Activated naive CD8-positive, alpha-beta T cell treated with anti-CD3 and anti-CD28 coated beads for 36 hours (primary cell): ENCODE results near the gene CASP7. TPM values are rescaled to one million over a fixed set of nuclear protein-coding genes. Genes with fewer than 3 reads are reported as not detected.
A peak's percentile ranks its signal among the peaks of the same experiment; 100 is the strongest.

Experiments
- DNase-seq: peaks from one replicate; pipeline ENCODE4 v3.0.0; 2021
- H3K27ac Mint-ChIP-seq: one replicate; pipeline ENCODE4 v1.8.0; 2022; ENCODE audit warnings: mild to moderate bottlenecking, moderate library complexity, mixed read lengths
- H3K27me3 Mint-ChIP-seq: one replicate; pipeline ENCODE4 v1.8.0; 2022; ENCODE audit warnings: mild to moderate bottlenecking, mixed read lengths
- H3K36me3 Mint-ChIP-seq: one replicate; pipeline ENCODE4 v1.8.0; 2021; ENCODE audit warnings: mild to moderate bottlenecking, mixed read lengths
- H3K4me1 Mint-ChIP-seq: one replicate; pipeline ENCODE4 v1.8.0; 2021; ENCODE audit warnings: mixed read lengths
- H3K4me3 Mint-ChIP-seq: one replicate; pipeline ENCODE4 v1.8.0; 2022; ENCODE audit warnings: mild to moderate bottlenecking, moderate library complexity, mixed read lengths
- H3K9me3 Mint-ChIP-seq: one replicate; pipeline ENCODE4 v1.8.0; 2022; ENCODE audit warnings: mixed read lengths
- total RNA-seq, 2 experiments: library from RNA; stranded (reverse); gene quantifications; one replicate each; pipeline ENCODE4 v1.2.3, GENCODE V29; 2021

CASP7 gene
- total RNA-seq, 2 experiments from 2014 or later, result 37.1 to 38.6 TPM

DNA sequence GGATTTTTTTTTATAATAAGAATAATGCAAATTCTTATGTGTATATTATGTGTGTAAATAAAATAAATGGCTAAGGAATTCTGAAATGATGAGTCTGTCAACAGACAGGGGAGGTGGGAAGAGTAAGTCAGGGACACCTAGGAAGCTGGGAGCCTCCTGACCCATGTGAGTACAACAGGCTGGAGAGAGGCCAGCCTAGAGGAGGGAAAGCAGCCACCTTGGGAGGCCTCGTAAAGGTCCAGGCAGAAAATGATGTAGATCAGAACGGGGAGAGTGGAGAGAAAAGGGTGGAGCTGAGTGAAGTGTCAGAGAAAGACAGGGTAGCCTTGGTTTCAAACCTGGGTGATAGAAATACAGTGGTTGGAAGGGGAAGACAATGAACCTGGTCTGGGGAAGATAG lies 22.8 kb upstream of the CASP7 start:
- Mint-ChIP-seq H3K27me3 (peaks cover 33% of the 10 kb centered on the region), H3K36me3 (no peaks in the 10 kb centered on the region)

DNA sequence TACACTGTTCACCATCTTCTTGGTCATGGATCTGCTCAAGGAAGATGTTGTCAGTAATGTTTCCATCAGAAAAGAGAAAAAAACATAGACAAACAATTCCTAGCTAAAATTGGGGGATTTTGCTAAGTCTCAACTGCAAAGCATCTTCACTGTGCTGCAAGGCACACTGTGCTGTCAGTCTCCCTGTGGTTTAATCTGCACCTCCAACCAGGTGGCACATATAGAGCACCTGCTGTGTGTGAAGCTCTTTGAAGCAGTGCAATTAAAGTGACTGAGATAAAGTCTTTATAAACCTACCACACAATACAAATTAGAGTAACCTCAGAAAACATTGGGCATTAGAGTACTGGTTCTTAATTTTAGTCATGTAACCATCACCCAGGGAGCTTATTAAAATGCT lies 22.2 kb upstream of the CASP7 start:
- Mint-ChIP-seq H3K4me1 (no peaks in the 10 kb centered on the region), H3K36me3 (no peaks in the 10 kb centered on the region), H3K4me3 (no peak overlapping the region), H3K9me3 (no peaks in the 10 kb centered on the region), H3K27ac (no peak overlapping the region), H3K27me3 (peaks cover 34% of the 10 kb centered on the region)
- DNase-seq, result no peak

More for the DNA sequence above, 22.8 kb upstream of the CASP7 start:
- H3K4me3 Mint-ChIP-seq, result peak overlapping the region; percentile 8
- no peaks in the 10 kb centered on the region for H3K4me1 Mint-ChIP-seq
- DNase-seq, result no peak
- no peaks in the 10 kb centered on the region for H3K9me3 Mint-ChIP-seq
- H3K27ac Mint-ChIP-seq, result no peak overlapping the region

DNA sequence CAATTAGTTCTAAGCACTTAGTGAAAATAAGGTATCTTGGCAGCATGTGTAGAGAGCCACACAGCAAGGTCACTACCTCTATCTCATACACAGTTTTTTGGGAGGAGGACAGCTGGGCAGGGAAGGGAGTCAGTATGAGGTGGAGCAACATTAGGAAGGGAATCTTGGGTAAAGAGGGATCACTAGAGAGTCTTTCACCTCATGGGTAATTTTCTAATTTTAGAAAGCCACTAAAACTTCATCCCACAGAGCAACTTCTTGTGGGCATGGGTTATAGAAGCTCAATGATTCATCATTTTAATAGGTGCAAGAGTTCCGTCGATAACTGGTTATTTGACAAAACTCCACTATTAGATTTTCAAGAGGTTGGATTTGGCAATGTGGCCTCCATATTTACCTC lies 18.4 kb upstream of the CASP7 start:
- Mint-ChIP-seq H3K9me3 (no peaks in the 10 kb centered on the region), H3K27ac (no peak overlapping the region), H3K4me3 (no peak overlapping the region), H3K4me1 (peaks cover 7% of the 10 kb centered on the region), H3K27me3 (peaks cover 25% of the 10 kb centered on the region), H3K36me3 (no peaks in the 10 kb centered on the region)
- no peak for DNase-seq

DNA sequence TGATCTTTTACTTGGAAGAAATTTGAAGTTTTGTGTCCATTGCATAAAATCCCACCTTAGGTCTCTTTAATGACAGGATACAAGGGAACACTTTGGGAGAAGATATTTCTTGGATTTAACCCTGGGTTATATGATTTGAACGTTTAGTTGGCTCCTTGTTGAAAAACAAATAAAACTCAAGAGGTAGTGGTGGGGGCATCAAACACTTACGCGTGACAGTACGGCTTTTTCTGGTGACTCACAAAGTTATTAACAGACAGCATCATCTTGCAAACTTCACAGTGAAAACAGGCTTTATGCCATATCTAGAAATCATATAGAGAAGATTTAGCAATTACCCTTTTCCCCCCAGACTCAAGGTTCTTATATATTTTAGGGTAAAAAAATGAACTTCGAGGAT lies 16.6 kb upstream of the CASP7 start:
- H3K36me3 Mint-ChIP-seq, result peaks cover 2% of the 10 kb centered on the region
- H3K4me1 Mint-ChIP-seq, result peaks cover 16% of the 10 kb centered on the region
- no peak overlapping the region for H3K27ac Mint-ChIP-seq

DNA sequence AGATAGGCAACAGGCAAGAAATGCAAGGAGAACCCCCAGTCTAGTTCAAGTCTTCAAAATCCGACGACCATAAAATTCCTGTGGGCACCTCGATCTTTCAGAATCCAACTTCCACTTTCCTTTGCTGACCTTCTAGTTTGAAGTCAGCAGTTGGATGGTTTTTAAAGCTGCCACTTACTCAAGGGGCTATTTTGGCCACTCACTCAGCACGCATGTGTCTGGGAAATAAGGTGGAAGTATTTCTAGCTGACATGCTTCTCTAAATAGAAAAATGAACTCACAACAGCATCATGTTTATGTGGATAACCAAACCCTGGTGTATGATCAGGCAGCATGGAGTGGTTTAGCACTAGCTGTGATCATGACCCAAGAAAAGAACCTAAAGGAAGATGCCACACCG lies 15.8 kb upstream of the CASP7 start, which contains the start of gene NRAP:
TSS of gene NRAP (minus strand) at position 134 of the 400 bp plus-strand sequence. CDS start 159 bp downstream, outside the sequence.
- no peak within 1 kb of the TSS for H3K27ac Mint-ChIP-seq
- no peaks in the 10 kb centered on the region for H3K9me3 Mint-ChIP-seq
- peaks cover 16% of the 10 kb centered on the region for H3K4me1 Mint-ChIP-seq
- no peak for DNase-seq
- H3K27me3 Mint-ChIP-seq, result peaks cover 22% of the 10 kb centered on the region
- H3K4me3 Mint-ChIP-seq, result no peak within 1 kb of the TSS
- peaks cover 2% of the 10 kb centered on the region for H3K36me3 Mint-ChIP-seq

More for the DNA sequence above, 16.6 kb upstream of the CASP7 start:
- no peak overlapping the region for H3K4me3 Mint-ChIP-seq
- peaks cover 18% of the 10 kb centered on the region for H3K27me3 Mint-ChIP-seq
- DNase-seq, result no peak
- H3K9me3 Mint-ChIP-seq, result no peaks in the 10 kb centered on the region

DNA sequence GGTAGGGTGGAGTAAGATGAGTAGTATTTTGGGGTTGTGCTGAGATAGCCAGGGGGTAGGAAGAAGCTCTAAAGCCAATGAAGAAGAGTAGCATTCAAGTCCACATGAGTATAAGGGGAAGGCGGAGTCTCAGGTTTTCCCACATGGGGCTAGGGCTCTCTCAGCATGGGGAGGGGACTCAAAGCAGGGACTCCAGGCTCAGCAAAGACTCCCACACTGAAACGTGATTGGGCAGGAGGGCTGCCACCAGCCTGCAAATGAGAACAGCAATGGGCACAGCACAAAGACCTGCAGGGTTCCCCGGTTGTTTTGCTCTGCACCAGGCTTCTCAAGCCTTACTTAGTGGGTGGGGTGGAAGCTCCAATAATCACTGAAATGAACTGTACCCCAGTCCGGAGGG lies 14.4 kb upstream of the CASP7 start:
- Mint-ChIP-seq H3K27ac (peak overlapping the region; percentile 17), H3K36me3 (peaks cover 2% of the 10 kb centered on the region), H3K4me3 (no peak overlapping the region), H3K9me3 (peaks cover 4% of the 10 kb centered on the region), H3K4me1 (peaks cover 16% of the 10 kb centered on the region), H3K27me3 (peaks cover 27% of the 10 kb centered on the region)
- no peak for DNase-seq

DNA sequence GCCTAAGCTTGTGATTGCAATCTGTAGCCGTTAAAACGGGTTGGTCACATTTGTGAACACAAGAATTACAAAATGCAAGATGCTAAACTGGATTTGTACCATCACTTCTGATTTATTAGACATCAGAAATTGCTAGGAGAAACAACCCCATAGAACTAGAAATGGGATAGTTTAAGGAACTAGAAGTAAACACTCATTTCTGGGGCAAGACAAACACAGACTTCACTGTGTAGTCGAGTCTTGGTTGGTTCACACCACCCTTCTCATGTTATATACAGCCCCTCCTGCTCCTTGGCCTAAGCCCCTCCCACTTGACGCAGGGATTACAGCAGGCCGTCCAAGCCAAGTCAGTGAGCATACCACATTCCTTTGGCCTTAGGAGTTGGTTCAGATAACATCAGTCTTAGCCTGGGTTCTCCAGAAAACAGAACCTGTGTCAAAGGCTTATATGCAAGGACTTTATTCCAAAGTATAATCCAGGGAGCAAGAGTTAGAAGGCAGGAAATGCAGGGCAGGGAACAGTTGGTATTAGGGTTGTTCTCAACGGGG lies 13.8 kb upstream of the CASP7 start:
- H3K27ac Mint-ChIP-seq, result peak overlapping the region; percentile 68
- peaks cover 2% of the 10 kb centered on the region for H3K36me3 Mint-ChIP-seq
- H3K4me3 Mint-ChIP-seq, result no peak overlapping the region
- peaks cover 8% of the 10 kb centered on the region for H3K9me3 Mint-ChIP-seq
- DNase-seq, result no peak
- peaks cover 16% of the 10 kb centered on the region for H3K4me1 Mint-ChIP-seq
- H3K27me3 Mint-ChIP-seq, result peaks cover 33% of the 10 kb centered on the region

DNA sequence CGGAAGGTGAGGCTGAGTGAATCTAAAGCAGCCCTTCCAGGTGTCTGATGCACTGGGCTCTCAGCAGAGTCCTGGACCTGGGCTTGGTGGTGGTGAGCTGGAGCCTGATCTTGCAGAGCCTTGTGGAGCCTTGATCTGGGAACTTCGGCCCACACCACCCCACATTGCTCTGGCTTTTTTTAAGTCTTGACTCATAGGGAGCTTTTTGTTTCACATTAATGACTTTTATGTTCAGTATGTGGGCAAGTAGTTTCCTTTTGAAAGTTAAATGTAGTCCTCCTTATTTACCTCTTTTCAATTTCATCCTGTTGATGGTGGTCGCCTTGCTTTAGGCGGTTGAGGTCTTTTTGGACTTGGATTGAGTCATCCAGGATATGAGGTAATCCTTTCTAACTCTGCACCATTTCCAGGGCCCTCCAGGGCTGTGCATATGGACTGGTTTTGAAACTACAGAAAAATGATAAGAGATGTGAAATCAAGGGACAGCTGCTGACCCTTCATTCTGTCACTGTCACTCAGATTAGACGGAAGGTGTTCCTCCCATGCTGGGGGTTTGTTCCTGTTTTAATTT lies 12.9 kb upstream of the CASP7 start:
- Mint-ChIP-seq H3K9me3 (peaks cover 8% of the 10 kb centered on the region), H3K27me3 (peaks cover 30% of the 10 kb centered on the region), H3K4me3 (peak overlapping the region; percentile 6), H3K4me1 (peaks cover 16% of the 10 kb centered on the region), H3K36me3 (peaks cover 2% of the 10 kb centered on the region), H3K27ac (peak overlapping the region; percentile 90)
- peak; percentile 49 for DNase-seq

DNA sequence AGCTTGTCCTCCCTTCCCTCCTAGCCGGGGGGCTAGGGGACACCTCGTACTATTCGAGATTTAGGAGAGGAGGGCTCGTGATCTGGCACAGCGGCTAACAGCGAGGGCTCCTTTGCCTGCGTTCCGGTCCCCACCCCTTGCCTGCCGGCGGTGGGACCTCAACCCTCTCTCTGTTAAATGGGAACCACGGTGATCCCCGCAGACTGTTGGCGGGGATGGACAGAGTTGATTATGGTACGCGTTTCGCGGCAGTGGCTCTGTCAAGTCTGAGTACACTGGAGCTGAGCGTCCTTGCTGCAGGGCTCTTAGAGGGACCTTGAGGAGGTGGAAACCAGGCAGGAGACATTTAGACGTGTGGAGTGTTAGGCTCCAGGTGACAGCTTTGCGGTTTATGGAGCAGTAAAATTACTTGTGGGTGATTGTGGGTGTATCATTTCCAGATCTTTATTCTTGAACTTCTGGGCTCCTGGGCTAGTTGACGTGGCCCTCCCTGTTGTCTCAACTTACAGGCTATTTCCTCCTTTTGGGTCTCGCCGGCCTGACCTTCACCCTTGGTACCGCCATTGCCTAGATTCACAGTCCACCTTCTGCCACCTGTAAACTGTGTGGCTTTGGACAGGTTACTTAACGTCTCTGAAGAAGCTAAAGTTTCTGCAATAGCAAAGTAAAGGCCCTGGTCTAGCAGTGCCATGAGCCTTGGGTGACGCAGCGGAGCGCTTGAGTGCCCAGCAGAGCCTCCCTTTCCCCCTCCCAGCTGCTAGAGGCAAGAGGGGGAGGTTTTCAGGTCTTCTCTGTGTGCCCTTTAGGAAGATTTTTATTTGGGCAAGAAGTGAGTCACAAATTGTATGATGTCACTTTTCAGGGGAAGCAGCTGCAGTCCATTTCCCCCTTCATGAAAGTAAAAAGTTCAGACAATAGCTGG lies 739 bp downstream of the CASP7 start:
- DNase-seq, result peak; percentile 58
- H3K27me3 Mint-ChIP-seq, result no peaks in the 10 kb centered on the region
- peaks cover 19% of the 10 kb centered on the region for H3K9me3 Mint-ChIP-seq
- H3K4me3 Mint-ChIP-seq, result peak overlapping the region; percentile 96
- H3K36me3 Mint-ChIP-seq, result peaks cover 35% of the 10 kb centered on the region
- H3K27ac Mint-ChIP-seq, result peak overlapping the region; percentile 97
- peaks cover 41% of the 10 kb centered on the region for H3K4me1 Mint-ChIP-seq

DNA sequence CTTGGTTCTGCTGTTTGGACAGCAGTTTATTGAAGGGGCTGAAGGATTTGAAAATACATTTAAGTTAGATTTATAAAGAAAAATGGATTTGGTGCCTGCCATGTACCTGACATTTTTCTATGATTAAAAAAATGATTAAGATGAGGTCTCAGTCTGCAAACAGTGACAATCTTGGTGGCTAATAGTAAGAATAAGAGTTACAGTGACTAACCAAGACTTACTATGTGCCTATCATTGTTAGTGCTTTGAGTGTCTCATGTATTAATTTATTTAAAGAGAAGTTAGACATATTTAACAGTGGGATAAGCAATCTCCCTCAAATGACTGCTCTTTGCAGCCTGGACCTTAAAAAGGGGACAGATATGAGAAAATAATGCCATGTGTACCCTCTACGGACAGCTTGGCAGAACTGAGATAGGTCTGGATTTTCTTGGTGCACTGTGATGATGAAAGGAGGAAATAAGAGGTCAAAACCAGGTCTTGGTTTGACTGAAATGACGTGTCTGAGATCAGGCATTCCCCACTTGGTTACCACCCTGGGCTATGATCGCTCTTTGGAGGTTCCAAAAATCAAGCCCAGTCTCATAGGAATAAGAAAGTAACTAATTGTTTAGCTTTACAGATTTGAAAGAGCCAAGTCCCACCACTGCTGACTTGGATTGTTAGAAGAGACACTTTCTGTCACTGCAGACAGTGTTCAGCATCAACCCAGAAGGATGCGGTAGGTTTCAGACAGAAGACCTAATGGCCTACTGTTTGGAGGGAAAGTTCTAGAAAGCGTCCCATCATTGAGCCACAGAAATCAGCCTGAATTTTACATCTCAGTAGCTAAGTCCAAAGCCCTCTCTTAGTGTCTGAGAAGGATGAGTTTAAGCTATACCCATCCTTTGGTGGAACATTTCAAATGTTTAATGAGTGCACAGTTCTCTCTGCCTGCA lies 2.1 kb downstream of the CASP7 start:
- peak overlapping the region; percentile 96 for H3K4me3 Mint-ChIP-seq
- peaks cover 44% of the 10 kb centered on the region for H3K36me3 Mint-ChIP-seq
- peaks cover 41% of the 10 kb centered on the region for H3K4me1 Mint-ChIP-seq
- peaks cover 24% of the 10 kb centered on the region for H3K9me3 Mint-ChIP-seq
- H3K27me3 Mint-ChIP-seq, result no peaks in the 10 kb centered on the region
- peak; percentile 59 for DNase-seq
- peak overlapping the region; percentile 97 for H3K27ac Mint-ChIP-seq

DNA sequence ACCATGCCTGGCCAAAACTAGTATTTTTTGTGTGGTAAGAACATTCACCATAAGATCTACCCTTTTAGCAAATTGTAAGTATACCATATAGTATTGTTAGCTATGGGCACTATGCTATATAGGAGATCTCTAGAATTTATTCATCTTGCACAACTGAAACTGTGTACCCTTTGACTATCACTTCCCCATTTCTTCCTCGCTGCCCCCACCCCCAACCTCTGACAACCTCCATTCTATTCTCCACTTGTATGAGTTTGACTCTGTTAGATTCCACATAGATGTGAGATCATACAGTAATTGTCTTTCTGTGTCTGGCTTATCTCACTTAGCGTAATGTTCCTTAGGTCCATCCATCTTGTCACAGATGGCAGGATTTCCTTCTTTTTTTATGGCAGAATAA lies 3.6 kb downstream of the CASP7 start:
- H3K9me3 Mint-ChIP-seq, result peaks cover 36% of the 10 kb centered on the region

DNA sequence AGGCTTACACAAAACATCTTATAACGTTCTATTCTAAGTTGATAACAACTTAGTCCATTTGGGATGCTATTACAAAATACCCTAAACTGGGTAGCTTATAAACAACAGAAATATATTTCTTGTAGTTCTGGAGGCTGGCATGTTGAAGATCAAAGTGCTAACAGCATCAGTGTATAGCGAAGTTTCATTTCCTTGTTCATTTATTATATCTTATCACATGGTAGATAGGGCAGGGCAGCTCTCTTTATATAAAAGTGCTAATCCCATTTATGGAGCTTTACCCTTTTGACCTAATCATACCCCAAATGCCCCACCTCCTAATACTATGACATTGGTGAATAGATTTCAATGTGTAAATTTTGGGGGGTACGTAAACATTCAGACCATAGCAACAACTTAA lies 6.3 kb downstream of the CASP7 start:
- Mint-ChIP-seq H3K9me3 (peaks cover 57% of the 10 kb centered on the region), H3K27me3 (no peaks in the 10 kb centered on the region), H3K36me3 (peaks cover 81% of the 10 kb centered on the region), H3K4me3 (no peak overlapping the region), H3K27ac (no peak overlapping the region), H3K4me1 (peaks cover 56% of the 10 kb centered on the region)
- DNase-seq, result no peak

More for the DNA sequence above, 3.6 kb downstream of the CASP7 start:
- Mint-ChIP-seq H3K4me1 (peaks cover 50% of the 10 kb centered on the region), H3K27ac (peak overlapping the region; percentile 19), H3K27me3 (no peaks in the 10 kb centered on the region), H3K4me3 (no peak overlapping the region), H3K36me3 (peaks cover 58% of the 10 kb centered on the region)
- no peak for DNase-seq

DNA sequence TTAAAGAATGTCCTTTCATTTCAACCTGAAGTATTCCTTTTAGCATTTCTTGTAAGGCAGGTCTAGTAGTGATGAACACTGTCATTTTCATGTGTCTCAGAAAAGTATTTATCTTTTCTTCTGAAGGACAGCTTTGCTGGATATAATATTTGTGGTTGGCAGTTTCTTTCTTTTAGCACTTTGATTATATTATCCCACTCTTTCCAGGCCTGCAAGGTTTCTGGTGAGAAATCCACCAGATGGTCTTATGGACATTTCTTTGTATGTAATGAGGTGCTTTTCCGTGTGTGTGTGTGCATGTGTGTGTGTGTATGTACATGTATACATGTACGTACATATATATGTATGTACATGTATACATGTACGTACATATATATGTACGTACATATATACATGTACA lies 7.3 kb downstream of the CASP7 start:
- Mint-ChIP-seq H3K9me3 (peaks cover 57% of the 10 kb centered on the region), H3K27ac (no peak overlapping the region), H3K4me3 (no peak overlapping the region), H3K36me3 (peaks cover 89% of the 10 kb centered on the region), H3K27me3 (no peaks in the 10 kb centered on the region), H3K4me1 (peaks cover 46% of the 10 kb centered on the region)
- DNase-seq, result no peak

DNA sequence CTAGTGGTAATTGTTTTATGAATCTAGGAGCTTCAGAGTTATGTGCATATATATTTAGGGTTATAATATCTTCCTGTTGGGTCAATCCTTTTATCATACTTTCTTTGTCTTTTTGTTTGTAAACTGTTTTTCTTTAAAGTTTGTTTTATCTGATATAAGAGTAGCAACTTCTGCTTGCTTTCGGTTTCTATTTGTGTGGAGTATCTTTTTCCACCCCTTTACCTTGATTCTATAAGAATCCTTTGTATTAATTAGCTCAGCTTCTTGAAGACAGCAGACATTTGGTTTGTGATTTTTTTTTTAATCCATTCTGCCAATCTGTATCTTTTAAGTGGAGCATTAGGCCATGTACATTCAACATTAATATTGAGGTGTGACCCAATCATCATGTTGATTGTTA lies 9.3 kb downstream of the CASP7 start:
- no peak overlapping the region for H3K4me3 Mint-ChIP-seq
- peaks cover 33% of the 10 kb centered on the region for H3K4me1 Mint-ChIP-seq

More for the DNA sequence above, 9.3 kb downstream of the CASP7 start:
- H3K9me3 Mint-ChIP-seq, result peaks cover 57% of the 10 kb centered on the region
- no peak for DNase-seq
- no peaks in the 10 kb centered on the region for H3K27me3 Mint-ChIP-seq
- peaks cover 92% of the 10 kb centered on the region for H3K36me3 Mint-ChIP-seq
- peak overlapping the region; percentile 14 for H3K27ac Mint-ChIP-seq
